H9 (cell line): ENCODE measurements around the gene B4GALT1. TPM values are rescaled to one million over a fixed set of nuclear protein-coding genes. Genes with fewer than 3 reads are reported as not detected.

ENCODE experiments used
- DNase-seq: peaks from one replicate; pipeline ENCODE4 v3.0.0-alpha.2; 2017
- H2AFZ ChIP-seq: one replicate; pipeline ENCODE4 v1.6.1; 2013; ENCODE audit warnings: mild to moderate bottlenecking, low read length, control low read depth, moderate library complexity
- H2AK5ac ChIP-seq: 2 replicates; pipeline ENCODE4 v1.6.1; 2013; ENCODE audit warnings: low read length, control low read depth, mixed read lengths; ENCODE audit not compliant: insufficient read length
- H2BK120ac ChIP-seq: one replicate; pipeline ENCODE4 v1.6.1; 2013; ENCODE audit warnings: low read depth, mild to moderate bottlenecking, low read length, control low read depth, inconsistent platforms; ENCODE audit not compliant: poor library complexity, severe bottlenecking
- H2BK12ac ChIP-seq: 2 replicates; pipeline ENCODE4 v1.6.1; 2013; ENCODE audit warnings: low read length, control low read depth, mixed read lengths, low read depth; ENCODE audit not compliant: insufficient read length
- H2BK15ac ChIP-seq: 2 replicates; pipeline ENCODE4 v1.6.1; 2013; ENCODE audit warnings: low read depth, low read length, control low read depth
- H2BK20ac ChIP-seq: one replicate; pipeline ENCODE4 v1.6.1; 2013; ENCODE audit warnings: low read depth, mild to moderate bottlenecking, low read length, control low read depth, inconsistent platforms; ENCODE audit not compliant: poor library complexity, severe bottlenecking
- H2BK5ac ChIP-seq: 2 replicates; pipeline ENCODE4 v1.6.1; 2013; ENCODE audit warnings: low read length, control low read depth, mixed read lengths; ENCODE audit not compliant: insufficient read length
- H3K14ac ChIP-seq: 2 replicates; pipeline ENCODE4 v1.6.1; 2013; ENCODE audit warnings: low read length, control low read depth; ENCODE audit not compliant: insufficient read depth
- H3K18ac ChIP-seq: 2 replicates; pipeline ENCODE4 v1.6.1; 2013; ENCODE audit warnings: low read depth, mild to moderate bottlenecking, mixed read lengths, low read length, control low read depth; ENCODE audit not compliant: insufficient read length
- H3K23ac ChIP-seq: 2 replicates; pipeline ENCODE4 v1.6.1; 2013; ENCODE audit warnings: low read length, control low read depth, mixed read lengths, low read depth; ENCODE audit not compliant: insufficient read length
- H3K23me2 ChIP-seq: 2 replicates; pipeline ENCODE4 v1.6.1; 2013; ENCODE audit warnings: low read depth, mild to moderate bottlenecking, mixed read lengths, low read length, control low read depth; ENCODE audit not compliant: insufficient read length, poor library complexity, severe bottlenecking
- H3K27ac ChIP-seq: 2 replicates; pipeline ENCODE4 v1.5.1; 2013; ENCODE audit warnings: low read length, control low read depth, mixed read lengths, low read depth; ENCODE audit not compliant: insufficient read length
- H3K27me3 ChIP-seq: 2 replicates; pipeline ENCODE4 v1.6.1; 2013; ENCODE audit warnings: low read length, control low read depth, inconsistent platforms; ENCODE audit not compliant: insufficient read depth
- H3K4ac ChIP-seq: 2 replicates; pipeline ENCODE4 v1.6.1; 2013; ENCODE audit warnings: low read depth, mild to moderate bottlenecking, control low read depth, inconsistent platforms, low read length, moderate library complexity
- H3K4me1 ChIP-seq: 2 replicates; pipeline ENCODE4 v1.6.1; 2013; ENCODE audit warnings: low read length, control low read depth, inconsistent platforms; ENCODE audit not compliant: insufficient read depth
- H3K4me2 ChIP-seq: 2 replicates; pipeline ENCODE4 v1.6.1; 2013; ENCODE audit warnings: low read length, control low read depth, mixed read lengths; ENCODE audit not compliant: insufficient read length, insufficient read depth
- H3K56ac ChIP-seq: 2 replicates; pipeline ENCODE4 v1.6.1; 2013; ENCODE audit warnings: low read depth, mild to moderate bottlenecking, mixed read lengths, low read length, control low read depth; ENCODE audit not compliant: insufficient read length
- H3K79me1 ChIP-seq: 2 replicates; pipeline ENCODE4 v1.6.1; 2013; ENCODE audit warnings: low read depth, mild to moderate bottlenecking, moderate library complexity, low read length, control low read depth, inconsistent platforms; ENCODE audit not compliant: insufficient read depth, poor library complexity, severe bottlenecking
- H3K79me2 ChIP-seq: 2 replicates; pipeline ENCODE4 v1.6.1; 2013; ENCODE audit warnings: low read length, control low read depth, inconsistent platforms; ENCODE audit not compliant: insufficient read depth
- H3K9ac ChIP-seq: 2 replicates; pipeline ENCODE4 v1.6.1; 2013; ENCODE audit warnings: low read length, control low read depth, mixed read lengths; ENCODE audit not compliant: insufficient read length; ENCODE audit errors: extremely low read depth
- H3K9me3 ChIP-seq: one replicate; pipeline ENCODE4 v1.6.1; 2013; ENCODE audit warnings: low read depth, low read length, inconsistent platforms; ENCODE audit not compliant: control insufficient read depth
- H3T11ph ChIP-seq: one replicate; pipeline ENCODE4 v1.6.1; 2013; ENCODE audit warnings: mild to moderate bottlenecking, low read length, control low read depth, inconsistent platforms
- H4K20me1 ChIP-seq: one replicate; pipeline ENCODE4 v1.6.1; 2013; ENCODE audit not compliant: control insufficient read depth, insufficient read length, insufficient read depth
- H4K5ac ChIP-seq: 2 replicates; pipeline ENCODE4 v1.6.1; 2013; ENCODE audit warnings: low read depth, mild to moderate bottlenecking, mixed read lengths, low read length, control low read depth; ENCODE audit not compliant: insufficient read length
- H4K8ac ChIP-seq: replicated peaks from 2 replicates; pipeline ENCODE4 v1.6.1; 2013; ENCODE audit warnings: low read length, control low read depth, mixed read lengths, low read depth; ENCODE audit not compliant: insufficient read length
- H4K91ac ChIP-seq: 2 replicates; pipeline ENCODE4 v1.6.1; 2013; ENCODE audit warnings: low read depth, mild to moderate bottlenecking, moderate library complexity, mixed read lengths, low read length, control low read depth; ENCODE audit not compliant: insufficient read length
- H3K27ac Mint-ChIP-seq, 3 experiments: 2 replicates in 2 of 3; 3 replicates in 1 of 3; pipeline ENCODE4 v1.8.0; 2020 to 2021; ENCODE audit warnings: mixed read lengths in 3 of 3, mild to moderate bottlenecking in 1 of 3, moderate library complexity in 1 of 3
- H3K27me3 Mint-ChIP-seq: 2 replicates; pipeline ENCODE4 v1.8.0; 2021; ENCODE audit warnings: low read depth, mild to moderate bottlenecking, moderate library complexity, mixed read lengths
- H3K36me3 Mint-ChIP-seq, 3 experiments: 2 replicates in 2 of 3; 3 replicates in 1 of 3; pipeline ENCODE4 v1.8.0; 2020 to 2021; ENCODE audit warnings: low read depth in 3 of 3, mixed read lengths in 3 of 3; ENCODE audit not compliant: insufficient read depth in 1 of 3
- H3K4me1 Mint-ChIP-seq, 2 experiments: 2 replicates each; pipeline ENCODE4 v1.8.0; 2020; ENCODE audit warnings: mixed read lengths in 2 of 2
- H3K4me3 Mint-ChIP-seq, 2 experiments: 2 replicates in 1 of 2; 3 replicates in 1 of 2; pipeline ENCODE4 v1.8.0; 2020 to 2021; ENCODE audit warnings: mild to moderate bottlenecking in 2 of 2, mixed read lengths in 2 of 2, moderate library complexity in 1 of 2
- H3K9me3 Mint-ChIP-seq, 2 experiments: 2 replicates in 1 of 2; 3 replicates in 1 of 2; pipeline ENCODE4 v1.8.0; 2020; ENCODE audit warnings: mild to moderate bottlenecking in 2 of 2, mixed read lengths in 2 of 2, moderate library complexity in 1 of 2
- CTCF ChIP-seq: fragments of 200-600 bp; sonication (generic); conservative IDR thresholded peaks from 3 replicates; pipeline ENCODE4 v1.8.0; 2021; ENCODE audit warnings: antibody characterized with exemption, mild to moderate bottlenecking
- WGBS: extraction: QIAGEN DNeasy Blood & Tissue Kit; methylation state at CpG from one replicate; pipeline ENCODE4 v1.1.7; 2013; ENCODE audit warnings: missing lambda C conversion rate, low lambda C conversion rate, mixed read lengths; ENCODE audit not compliant: insufficient read length; ENCODE audit errors: extremely low coverage; 5-methylcytosine and 5-hydroxymethylcytosine counted together
- total RNA-seq: library from RNA; stranded (reverse); gene quantifications from 2 replicates; pipeline ENCODE4 v1.2.1, GENCODE V29; 2021

B4GALT1 gene
- total RNA-seq, 1 experiment from 2014 or later = 15.3 TPM

- WGBS = no CpG with 5 or more reads among the region's 5 CpGs
- no peak overlapping the region for H2AFZ ChIP-seq
- no peak overlapping the region for H4K5ac ChIP-seq
- 0 out of 2 replicates have a peak, but pooled peaks cover 4% of the 10 kb centered on the region for H3K4me1 ChIP-seq
- H4K8ac ChIP-seq = no peak overlapping the region
- no peak overlapping the region for H3K9ac ChIP-seq
- H3K14ac ChIP-seq = no peak overlapping the region
- no peaks in the 10 kb centered on the region for H3K36me3 Mint-ChIP-seq
- no peak overlapping the region for H4K91ac ChIP-seq
- no peak overlapping the region for H3K4me2 ChIP-seq
- H2BK15ac ChIP-seq = no peak overlapping the region
- H2BK12ac ChIP-seq = no peak overlapping the region
- H3T11ph ChIP-seq = no peak overlapping the region
- H3K79me2 ChIP-seq = no peaks in the 10 kb centered on the region
- no peak overlapping the region for H3K23ac ChIP-seq
- H2BK5ac ChIP-seq = no peak overlapping the region
- DNase-seq = no peak
- no peak overlapping the region for H3K18ac ChIP-seq
- no peaks in the 10 kb centered on the region; the same call in 1 of the 2 replicates for H3K27me3 Mint-ChIP-seq
- no peaks in the 10 kb centered on the region; a peak in 2 of 5 replicates for H3K9me3 Mint-ChIP-seq
- no peaks in the 10 kb centered on the region for H4K20me1 ChIP-seq
- H2AK5ac ChIP-seq = no peak overlapping the region
- no peak overlapping the region for H3K4ac ChIP-seq
- H3K4me3 Mint-ChIP-seq = no peak overlapping the region
- H3K27ac Mint-ChIP-seq = no peak overlapping the region
- no peak overlapping the region for H3K56ac ChIP-seq
- no peaks in the 10 kb centered on the region for H3K27me3 ChIP-seq
- TF ChIP-seq CTCF = 0 out of 3 replicates have a peak, but pooled peaks have one; percentile 15
- H3K23me2 ChIP-seq = no peaks in the 10 kb centered on the region
- H3K9me3 ChIP-seq = no peaks in the 10 kb centered on the region
- H2BK20ac ChIP-seq = no peak overlapping the region
- no peak overlapping the region for H3K27ac ChIP-seq
- H2BK120ac ChIP-seq = no peak overlapping the region
- H3K4me1 Mint-ChIP-seq = peaks cover 7% of the 10 kb centered on the region in 2 experiments
- H3K79me1 ChIP-seq = no peaks in the 10 kb centered on the region
These were observed 18.7 kb upstream of the B4GALT1 start for GRCh38 chr9:33185858-33186257.
